NCI-H748 (cell line): ENCODE results near the gene RHEBL1.

Experiments used
- DNase-seq: peaks from one replicate; lab custom pipeline; 2025; ENCODE audit not compliant: unreplicated experiment; lab: John Stamatoyannopoulos, UW

RHEBL1 gene

DNA sequence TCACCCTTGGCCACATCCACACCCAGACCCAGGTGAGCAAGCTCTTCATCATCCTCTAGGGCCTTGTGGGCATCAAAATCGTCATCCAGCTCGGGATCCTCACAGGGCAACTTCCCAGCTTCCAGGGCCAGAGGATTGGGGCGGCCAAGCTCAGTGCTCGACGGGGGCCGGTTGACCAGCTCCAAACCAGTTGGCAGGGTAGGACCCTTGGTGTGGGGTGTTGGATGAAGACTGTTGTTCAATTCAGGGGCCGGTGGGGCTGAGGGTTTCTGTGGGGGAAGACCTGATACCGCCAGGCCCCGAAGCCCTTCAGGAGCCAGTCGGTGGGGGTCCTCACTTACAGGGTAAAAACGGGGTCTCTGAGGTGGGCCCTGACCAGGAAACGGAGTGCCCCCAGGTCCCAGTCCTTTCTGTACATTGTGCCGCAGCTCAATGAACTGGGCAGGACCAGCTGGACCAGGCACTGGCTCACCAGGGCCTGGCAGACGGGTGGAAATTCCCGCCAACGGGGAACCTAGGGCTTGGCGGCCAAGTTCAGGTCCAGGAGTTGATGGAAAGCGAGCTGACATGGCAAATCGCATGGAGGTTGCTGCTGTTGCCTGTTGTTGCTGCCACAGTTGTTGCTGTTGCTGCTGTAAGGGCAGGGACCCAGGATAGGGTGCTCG, 31.4 kb downstream of the RHEBL1 start:
- no peak for DNase-seq

DNA sequence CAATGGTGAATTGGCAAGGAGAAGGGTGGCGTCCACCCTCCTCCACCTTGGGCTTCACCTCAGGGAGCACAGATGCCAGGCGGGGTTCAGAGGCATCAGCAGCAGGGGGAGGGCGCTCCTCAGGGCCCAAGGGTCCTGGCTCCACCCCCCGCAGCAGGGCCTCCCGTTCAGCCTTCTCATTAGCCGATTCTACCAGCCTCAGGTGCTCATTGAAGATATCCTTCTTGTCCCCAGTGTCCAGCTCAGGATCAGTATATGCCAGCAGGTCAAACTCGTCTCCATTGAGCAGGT, 31.9 kb downstream of the RHEBL1 start:
- no peak for DNase-seq

DNA sequence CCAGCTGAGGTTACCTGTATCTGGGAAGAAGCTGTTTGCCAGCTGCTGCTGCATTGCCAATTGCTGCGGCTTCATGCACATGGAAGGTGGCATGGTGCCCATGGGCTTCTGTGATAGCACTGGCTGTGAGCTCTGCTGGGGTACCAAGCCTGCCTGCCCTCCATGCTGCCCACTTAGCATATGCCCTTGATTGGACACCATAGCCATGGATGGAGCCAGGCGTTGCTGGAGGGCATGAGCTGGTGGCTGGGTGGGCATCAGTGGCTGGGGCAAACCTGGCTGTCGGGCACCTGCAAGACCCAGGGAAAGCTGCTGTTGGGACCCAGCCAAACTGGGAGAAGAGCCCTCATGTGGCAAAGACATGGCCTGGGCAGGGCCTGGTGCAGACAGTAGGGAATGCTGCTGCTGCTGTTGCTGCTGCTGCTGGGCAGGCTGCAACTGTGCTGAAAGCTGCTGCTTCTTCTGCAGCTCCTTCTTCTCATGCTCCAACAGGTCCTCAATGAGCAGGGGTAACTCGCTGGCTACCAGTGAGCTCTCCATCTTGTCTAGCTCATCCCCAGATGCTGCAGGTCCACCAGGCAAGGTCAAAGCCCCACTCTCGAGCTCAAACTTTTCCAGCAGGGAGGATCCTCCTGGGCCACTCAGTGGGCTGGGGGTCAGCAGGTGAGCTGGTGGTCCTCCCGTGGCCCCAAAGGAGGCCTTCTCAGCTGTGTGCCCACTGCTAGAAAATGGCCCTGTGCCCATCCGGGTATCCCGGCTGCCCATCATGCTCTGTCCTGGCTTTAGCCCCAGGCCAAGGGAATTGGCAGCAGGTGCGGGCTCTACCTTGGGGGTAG, 32.5 kb downstream of the RHEBL1 start:
- DNase-seq, result no peak

DNA sequence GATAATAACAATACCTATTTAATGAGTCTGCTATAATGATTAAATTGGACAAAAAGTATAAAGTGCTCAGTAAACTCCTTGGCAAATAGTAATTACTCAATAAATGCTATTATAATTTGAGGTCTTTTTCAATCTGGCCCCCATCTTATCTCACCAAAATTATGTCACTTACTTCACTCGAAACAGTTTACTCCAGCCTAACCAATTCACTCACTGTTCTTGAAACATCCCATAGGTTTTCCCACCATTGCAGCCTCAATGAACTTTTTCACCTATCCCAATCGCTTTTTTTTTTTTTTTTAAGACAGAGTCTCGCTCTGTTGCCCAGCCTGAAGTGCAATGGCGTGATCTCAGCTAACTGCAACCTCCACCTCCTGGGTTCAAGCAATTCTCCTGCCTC, 33.8 kb downstream of the RHEBL1 start:
- no peak for DNase-seq

DNA sequence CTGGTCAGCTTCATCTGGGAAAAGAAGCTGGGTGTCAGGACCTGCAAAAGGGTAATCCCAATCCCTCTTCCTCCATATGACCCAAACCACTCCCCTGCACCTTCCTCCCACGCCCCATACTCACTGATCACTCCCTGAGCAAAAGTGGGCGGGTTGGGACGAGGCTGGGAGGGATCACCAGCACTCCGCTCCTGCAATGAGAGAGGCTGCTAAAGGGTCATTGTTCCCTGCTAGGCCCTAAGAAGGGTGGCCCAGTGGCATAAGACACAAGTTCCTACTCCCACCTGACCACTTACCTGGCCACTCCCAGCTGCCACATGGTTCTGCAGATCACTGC, 35.5 kb downstream of the RHEBL1 start:
- no peak for DNase-seq

DNA sequence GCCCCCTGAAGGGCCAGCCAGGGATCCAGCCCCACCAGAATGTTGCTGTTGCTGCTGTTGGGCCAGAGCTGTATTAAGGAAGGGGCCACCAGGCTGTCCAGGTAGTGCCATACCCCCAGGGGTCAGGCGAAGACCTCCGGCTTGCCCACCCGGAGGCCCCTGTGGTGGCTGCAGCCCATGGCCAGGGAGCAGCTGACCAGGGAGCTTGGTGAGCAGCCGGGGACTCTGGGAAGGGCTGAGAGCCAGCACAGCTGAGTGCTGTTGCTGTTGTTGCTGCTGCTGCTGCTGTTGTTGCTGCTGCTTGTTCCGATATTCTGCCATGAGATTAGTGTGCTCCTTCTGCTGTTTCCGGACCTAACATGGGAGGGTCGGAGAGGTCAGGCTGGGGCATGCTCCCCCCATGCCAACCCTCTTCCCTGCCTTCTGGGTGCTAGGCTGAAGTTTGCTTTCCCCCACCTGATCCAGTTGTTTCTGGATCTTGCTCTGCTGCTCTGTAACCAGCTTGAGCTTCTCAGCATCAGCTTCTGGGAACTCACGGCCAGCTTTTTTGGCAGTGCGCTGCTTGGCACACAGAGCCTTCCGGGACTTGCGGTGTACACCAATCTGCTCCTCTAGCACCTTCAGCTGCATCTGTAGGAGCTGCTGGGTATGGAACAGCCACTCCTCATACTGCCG, 36.0 kb downstream of the RHEBL1 start:
- DNase-seq, result no peak

DNA sequence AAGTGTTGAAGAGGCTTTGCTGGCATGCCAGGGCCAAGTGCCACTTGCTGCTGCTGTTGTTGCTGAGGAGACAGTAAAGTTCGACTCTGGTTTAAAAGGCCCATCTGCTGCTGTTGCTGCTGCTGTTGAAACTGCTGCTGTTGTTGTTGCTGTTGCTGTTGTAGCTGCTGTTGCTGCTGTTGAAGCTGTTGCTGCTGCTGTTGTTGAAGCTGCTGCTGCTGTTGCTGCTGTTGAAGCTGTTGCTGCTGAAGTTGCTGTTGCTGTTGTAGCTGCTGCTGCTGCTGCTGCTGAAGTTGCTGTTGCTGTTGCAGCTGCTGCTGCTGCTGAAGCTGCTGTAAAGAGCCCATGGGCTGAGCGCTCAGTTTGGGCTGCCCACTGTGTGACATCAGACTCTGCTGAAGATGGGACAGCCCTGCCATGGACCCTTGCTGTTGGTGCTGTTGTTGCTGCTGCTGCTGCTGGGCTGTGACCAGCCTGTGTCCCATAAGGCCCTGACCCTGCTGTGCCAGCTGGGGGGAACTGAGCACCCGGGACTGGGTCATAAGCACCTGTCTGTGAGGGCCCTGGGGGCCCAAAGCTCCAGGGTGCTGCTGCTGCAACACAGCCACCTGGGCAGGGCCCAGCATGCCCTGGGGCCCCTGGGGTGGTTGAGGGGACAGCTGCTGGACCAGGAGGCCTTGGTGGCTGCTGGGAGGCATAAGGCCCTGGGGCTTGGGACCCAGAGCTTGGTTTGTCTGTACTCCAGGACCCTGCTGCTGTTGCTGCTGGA, 36.9 kb downstream of the RHEBL1 start:
- no peak for DNase-seq

DNA sequence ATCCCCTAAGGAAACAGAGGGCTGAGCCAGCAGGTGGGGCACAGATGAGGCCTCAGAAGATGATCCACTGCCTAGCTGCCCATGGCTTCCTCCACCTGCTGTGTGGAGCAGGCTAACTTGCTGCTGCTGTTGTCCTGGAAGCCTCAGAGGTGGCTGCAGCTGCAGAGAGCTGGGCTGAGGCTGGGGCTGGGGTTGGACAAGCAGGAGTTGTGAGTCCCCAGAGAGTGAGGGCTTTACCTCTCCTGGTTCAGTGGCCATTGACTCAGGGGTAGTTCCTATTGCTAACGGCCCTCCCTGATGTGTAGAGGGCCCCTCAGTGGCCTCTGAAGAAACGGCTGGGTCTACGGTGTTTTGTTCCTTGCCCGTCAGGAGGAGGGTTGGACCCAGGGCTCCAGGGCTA, 37.5 kb downstream of the RHEBL1 start:
- DNase-seq, result no peak

DNA sequence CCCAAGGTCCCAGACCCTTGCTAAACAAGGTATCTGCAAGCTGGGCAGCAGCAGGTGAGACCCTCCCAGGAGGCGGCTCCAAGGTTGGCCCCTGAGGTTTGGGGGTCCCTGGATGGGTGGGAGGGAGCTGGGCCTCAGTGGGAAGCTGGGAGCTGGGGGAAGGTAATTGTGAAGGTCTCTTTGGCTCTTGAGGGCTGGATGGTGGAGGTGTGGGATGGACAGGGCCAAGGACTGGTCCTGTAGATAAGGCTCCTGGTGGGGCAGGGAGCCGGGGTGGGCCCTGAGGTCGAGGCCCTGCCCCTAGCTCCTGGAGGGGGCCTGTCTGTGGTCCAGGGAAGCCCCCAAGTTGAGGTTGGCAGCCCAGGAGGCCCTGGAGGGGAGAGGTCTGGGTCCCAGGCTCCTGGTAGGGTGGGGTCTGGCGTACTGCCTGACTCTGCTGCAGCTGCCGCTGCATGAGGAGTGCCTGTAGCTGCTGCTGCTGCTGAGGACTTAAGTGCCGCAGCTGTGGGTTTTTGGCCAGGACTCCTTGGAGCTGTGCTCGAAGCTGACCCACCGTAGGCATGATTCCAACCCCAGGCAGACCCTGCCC, 38.1 kb downstream of the RHEBL1 start:
- DNase-seq, result no peak

DNA sequence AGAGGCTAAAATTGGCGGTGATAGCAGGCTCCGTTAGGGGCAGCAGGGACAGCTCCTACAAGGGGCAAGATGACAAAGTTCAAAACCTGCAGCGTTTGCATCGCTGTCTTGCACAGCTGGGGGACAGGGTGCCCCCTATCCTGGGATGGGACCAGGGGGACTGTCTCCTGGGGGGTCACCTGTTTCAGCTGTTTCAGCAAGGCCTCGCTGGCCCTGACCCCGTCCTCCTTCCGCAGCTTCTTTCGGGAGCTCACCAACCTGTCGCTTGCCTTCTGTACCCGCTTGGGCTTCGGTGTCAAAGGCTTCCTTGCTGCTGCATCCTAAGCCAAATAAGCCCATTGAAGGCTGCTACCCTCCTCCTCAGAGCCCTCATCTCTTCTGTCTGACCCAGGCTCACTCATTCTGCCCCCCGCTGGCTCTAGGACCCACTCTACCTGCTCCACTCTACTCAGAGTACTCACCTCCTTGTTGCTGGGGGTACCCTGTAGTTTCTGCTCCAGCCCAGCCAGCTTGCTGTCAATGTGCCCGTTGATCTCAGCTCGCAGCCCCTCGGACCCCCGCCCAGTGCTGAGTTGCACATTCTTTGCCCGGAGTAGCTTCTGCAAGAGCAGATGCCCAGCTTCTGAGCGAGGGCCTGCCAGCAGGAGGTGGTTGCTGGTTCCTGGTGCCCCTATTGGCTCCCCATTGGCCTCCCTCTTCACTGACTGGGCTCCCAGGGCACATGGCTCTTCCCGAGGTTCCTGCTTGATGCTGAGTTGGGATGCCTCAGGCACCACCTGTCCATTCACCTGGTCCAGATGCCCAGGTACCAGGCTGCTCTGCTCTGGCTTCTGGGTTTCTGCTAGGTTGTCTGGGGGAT, 38.8 kb downstream of the RHEBL1 start:
- DNase-seq, result no peak

DNA sequence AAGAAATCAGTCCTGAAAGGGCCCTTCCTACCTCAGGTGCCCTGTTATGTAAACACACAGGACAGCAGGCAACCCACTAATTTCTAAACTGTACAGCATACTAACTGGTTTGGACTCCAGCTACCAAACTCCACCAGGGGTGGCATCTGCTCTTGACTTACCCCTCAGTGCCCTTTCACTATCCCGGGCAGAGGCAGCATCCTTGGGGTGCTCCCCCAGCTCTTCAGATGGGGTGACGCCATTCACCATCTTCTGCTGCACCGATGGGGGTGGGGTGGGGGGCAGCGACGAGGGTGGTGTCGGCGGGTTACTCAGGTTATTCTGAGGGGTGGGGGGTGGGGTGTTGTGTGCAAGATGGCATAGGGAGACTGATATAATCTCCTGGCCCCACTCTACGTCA, 39.7 kb downstream of the RHEBL1 start:
- DNase-seq, result no peak

DNA sequence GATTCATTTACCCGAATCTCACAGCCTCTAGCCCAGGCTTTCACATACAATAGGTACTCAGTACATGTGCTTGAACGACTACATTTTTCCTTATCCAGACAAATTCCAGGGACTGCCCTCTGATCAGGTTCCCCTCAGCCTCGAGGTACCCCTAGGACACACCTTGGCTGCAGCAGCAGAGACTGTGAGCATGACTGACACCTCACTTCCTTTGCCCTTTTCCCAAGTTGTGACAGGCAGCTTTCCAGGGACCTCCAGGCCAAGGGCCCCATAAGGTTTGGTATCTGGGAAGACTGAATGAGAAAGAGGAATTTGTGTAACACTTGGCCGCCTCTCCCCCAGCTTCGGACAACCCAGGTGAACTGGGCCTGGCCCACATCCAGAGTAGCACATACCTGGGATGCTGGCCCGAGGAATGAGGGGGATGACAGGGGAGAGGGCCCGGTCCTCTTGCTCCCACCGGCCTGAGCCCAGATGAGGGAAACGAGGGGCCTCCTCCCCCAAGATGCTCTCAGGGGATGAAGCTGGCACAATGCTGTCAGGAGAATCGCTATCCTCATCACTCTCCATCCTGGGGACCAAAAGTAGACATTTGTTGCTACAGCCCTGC, 41.0 kb downstream of the RHEBL1 start:
- DNase-seq, result no peak

DNA sequence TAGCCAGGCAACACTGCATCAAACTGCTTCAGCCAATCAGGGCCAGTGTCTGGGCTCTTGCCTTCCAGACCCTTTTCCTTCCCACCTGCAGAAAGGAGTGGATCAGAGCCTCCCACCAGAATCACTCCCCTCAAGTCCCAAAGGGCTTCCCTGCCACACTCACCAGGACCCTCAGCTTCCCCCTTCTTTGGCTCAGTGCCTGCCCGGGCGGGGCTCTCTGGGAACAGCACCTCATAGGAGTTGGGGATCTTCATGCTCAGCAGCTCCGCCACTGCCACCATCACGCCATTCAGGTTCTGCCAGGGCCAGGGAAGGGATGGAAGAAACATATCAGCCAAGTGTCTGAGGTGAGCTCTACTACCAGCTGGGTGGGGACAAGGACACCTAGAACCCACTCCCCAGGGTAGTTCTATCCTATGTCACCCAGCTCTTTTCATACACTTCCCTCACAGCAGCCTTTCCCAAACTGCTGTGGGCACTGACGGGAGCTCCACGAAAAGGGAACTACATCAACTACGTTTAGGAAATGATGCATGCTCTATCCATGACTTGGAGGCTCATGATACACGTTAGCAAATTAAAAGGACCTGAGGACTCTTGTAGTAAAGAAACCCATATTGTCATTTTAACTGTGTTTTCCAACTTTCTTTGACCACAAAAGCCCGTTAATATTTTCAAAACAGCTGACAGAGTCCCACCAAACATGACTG, 41.8 kb downstream of the RHEBL1 start:
- DNase-seq, result no peak

DNA sequence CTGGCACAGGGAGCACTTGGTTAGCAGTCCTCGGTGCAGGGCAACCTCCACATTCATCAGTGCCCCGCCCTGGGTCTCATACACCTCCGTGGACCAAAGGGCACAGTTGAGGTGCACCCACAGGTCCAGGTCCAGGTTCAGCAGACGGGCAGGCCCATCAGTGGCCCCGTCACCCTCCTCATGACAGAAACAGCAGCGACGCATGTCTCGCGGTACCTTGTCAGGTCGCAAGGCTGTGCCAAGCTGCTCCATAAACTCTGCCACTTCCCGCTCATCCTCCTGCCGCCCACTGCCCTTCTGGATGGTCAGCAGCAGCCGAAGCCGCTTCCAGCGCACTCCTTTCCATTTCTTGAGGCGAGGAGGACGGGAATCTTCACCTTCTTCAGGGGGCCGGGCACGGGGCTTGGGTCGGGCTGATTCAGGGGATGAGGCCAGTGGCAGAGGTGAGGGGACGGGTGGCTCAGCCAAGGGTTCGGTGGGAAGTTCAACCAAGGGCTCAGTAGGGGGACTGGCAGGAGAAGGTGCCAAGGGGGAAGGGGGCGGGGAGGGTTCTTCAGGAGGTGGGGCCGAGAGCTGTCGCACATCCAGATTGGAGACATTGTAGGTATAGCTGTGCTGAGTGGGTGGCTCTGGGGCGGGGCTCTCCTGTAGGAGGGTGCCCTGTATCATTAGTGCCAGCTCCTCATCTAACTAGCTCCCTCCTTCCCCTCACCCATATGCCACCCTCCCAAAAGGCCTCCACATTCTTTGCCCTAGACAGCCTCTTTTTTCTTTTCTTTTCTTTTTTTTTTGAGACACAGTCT, 42.9 kb downstream of the RHEBL1 start:
- DNase-seq, result no peak

DNA sequence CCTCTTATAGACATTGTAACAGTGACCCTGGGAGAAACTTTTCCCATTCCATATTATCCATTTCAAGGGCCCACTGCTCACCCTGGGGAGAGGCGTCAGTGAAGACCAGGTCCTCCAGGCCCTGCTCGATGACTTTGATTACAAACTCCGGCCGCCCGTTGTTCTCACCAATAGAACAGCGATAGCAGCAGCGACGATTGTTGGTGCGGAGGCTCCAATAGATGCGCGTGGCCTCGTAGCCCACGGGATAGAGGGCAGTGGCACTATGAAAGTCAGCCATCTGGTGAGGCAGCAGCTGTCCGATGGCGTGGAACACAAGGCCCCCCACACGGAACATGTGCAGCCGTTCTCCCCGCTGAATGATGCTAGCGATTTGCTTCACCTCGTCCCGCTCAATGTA, 43.7 kb downstream of the RHEBL1 start:
- no peak for DNase-seq

DNA sequence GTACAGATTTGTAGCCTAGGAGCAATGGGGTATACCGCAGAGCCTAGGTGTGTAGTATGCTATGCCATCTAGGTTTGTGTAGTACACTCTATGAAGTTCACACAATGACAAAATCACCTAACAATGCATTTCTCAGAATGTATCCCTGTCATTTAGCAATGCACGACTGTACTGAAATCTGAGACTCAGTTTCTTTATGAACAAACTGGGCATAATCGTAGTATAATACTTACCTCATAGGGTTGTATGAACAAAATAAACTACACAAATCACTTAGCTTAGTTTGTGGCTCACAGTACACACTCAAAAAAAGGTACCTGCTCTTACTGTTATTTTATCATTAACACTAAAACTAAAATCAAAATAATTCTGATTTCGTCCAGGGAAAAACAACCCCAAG, 44.3 kb downstream of the RHEBL1 start:
- DNase-seq, result no peak

DNA sequence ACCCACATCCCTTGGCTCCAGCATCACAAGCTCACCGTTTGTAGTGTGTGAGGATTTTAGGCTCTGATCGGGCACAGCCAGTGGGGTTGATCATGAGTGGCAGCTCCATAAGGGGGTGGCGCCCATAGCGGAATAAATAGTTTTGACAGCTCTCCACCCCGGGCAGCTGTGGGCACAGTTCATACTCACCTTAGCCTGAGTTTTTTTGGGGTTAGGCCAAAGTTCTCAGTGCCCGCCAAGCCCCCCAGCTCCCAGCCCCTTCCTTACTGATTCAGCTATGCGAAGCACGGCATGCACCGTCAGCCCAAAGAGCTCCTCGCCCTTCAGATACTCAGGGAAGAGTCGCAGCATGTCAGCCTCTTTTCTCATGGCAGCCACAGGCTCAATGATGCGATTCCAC, 45.2 kb downstream of the RHEBL1 start:
- DNase-seq, result no peak

DNA sequence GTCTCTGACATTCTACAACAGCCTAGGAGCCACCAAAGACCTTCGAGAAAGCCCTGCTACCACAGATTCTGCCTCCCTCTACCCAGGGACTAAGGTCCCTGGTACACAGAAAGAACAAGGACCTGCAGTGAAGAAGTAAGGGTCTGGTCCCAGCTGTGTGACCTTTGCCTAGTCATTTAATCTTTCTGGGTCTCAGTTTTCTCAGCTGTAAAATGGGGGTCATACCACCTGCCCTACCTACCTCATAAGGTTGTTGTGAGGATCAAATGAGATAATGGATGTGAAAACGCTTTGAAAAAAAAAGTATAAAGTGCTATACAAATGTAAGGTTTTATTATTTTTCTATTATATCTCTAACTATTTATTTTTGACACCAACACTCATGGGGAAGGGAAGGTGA, 46.0 kb downstream of the RHEBL1 start:
- no peak for DNase-seq
